Mammary epithelial cell (primary cell): ENCODE results near the gene LRBA.

Experiments
- EZH2 ChIP-seq: IDR thresholded peaks from 2 replicates; pipeline ENCODE4 v1.6.1; 2012; ENCODE audit warnings: low read length, inconsistent platforms, borderline replicate concordance
- TF ChIP-seq, protein P1 (sequence below), 2 donors: IDR thresholded peaks in 1 of 2; conservative IDR thresholded peaks in 1 of 2; 2 replicates each; pipeline ENCODE4 v1.5.1; 2011 to 2012; ENCODE audit warnings: inconsistent platforms in 2 of 2, low read length in 2 of 2, mild to moderate bottlenecking in 2 of 2, control low read depth in 1 of 2, low read depth in 1 of 2; ENCODE audit not compliant: insufficient read depth in 1 of 2; ENCODE audit errors: extremely low read depth in 1 of 2

DNA sequence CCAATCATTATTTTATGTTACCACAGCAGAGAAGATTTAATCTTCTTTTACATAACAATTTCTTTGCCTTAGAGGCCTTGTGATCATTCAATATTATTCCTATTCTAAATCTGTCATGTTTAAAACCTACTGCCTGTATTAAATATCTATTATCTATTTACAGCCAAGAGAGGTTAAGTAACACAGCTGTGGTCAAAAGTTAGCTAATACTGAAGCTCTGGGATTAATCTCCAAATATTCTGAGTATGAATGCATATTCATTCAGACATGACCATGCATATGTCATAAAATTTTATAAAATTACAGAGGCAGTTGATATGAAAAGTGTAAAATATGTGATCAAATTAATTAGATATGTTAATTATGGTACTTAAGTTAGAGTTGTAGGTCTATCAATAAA is 621.0 kb downstream of the LRBA start:
- TF ChIP-seq, protein P1, sequence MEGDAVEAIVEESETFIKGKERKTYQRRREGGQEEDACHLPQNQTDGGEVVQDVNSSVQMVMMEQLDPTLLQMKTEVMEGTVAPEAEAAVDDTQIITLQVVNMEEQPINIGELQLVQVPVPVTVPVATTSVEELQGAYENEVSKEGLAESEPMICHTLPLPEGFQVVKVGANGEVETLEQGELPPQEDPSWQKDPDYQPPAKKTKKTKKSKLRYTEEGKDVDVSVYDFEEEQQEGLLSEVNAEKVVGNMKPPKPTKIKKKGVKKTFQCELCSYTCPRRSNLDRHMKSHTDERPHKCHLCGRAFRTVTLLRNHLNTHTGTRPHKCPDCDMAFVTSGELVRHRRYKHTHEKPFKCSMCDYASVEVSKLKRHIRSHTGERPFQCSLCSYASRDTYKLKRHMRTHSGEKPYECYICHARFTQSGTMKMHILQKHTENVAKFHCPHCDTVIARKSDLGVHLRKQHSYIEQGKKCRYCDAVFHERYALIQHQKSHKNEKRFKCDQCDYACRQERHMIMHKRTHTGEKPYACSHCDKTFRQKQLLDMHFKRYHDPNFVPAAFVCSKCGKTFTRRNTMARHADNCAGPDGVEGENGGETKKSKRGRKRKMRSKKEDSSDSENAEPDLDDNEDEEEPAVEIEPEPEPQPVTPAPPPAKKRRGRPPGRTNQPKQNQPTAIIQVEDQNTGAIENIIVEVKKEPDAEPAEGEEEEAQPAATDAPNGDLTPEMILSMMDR (conservative IDR thresholded peaks at IDR 0.05 in 1 of 2, IDR thresholded peaks at IDR 0.05 in 1 of 2; ENCODE audit: extremely low read depth in 1 of 2, insufficient read depth in 1 of 2, low read depth in 1 of 2, low read length in 2 of 2), result no peak
- TF ChIP-seq EZH2, result no peak
